WI38 (cell line): Measurements from ENCODE around the gene ZNF211.
A peak's percentile ranks its signal among the peaks of the same experiment; 100 is the strongest.

Experiments
- H3K4me3 ChIP-seq: 2 replicates; pipeline ENCODE4 v1.5.1; 2011; ENCODE audit warnings: low read depth, mild to moderate bottlenecking, control low read depth, low read length
- CTCF ChIP-seq: IDR thresholded peaks from 2 replicates; pipeline ENCODE4 v1.5.1; 2012; ENCODE audit warnings: low read depth, mild to moderate bottlenecking, control low read depth, low read length

Gene ZNF211

GRCh38 chr19:57656346-57656745 is 23.4 kb downstream of the ZNF211 start:
- TF ChIP-seq CTCF = no peak
- no peak overlapping the region for H3K4me3 ChIP-seq

- TF ChIP-seq CTCF = no peak
- H3K4me3 ChIP-seq = peak overlapping the region; percentile 61
These were observed 31.5 kb downstream of the ZNF211 start for GRCh38 chr19:57664269-57665127.

- H3K4me3 ChIP-seq = no peak overlapping the region
- no peak for TF ChIP-seq CTCF
These were observed 32.4 kb downstream of the ZNF211 start for GRCh38 chr19:57665261-57665806.

GRCh38 chr19:57667228-57667627 is 34.3 kb downstream of the ZNF211 start:
- TF ChIP-seq CTCF = no peak
- no peak overlapping the region for H3K4me3 ChIP-seq

- TF ChIP-seq CTCF = no peak
- H3K4me3 ChIP-seq = no peak within 1 kb of the TSS
These were observed 35.7 kb downstream of the ZNF211 start, which contains the start of gene ZSCAN4 for GRCh38 chr19:57668635-57669034. TSS of gene ZSCAN4 (plus strand) at chr19:57668935. CDS start at chr19:57676146, 7,211 bp downstream.

GRCh38 chr19:57671124-57671895 is 38.3 kb downstream of the ZNF211 start:
- H3K4me3 ChIP-seq = no peak overlapping the region
- no peak for TF ChIP-seq CTCF
